NT2/D1 (cell line): Measurements from ENCODE around the gene NCS1.

ENCODE experiments used
- SUZ12 ChIP-seq: IDR thresholded peaks from 2 replicates; pipeline ENCODE4 v1.6.1; 2011; ENCODE audit not compliant: insufficient read length, insufficient read depth; ENCODE audit errors: extremely low read depth
- YY1 ChIP-seq: IDR thresholded peaks from 2 replicates; pipeline ENCODE4 v1.6.1; 2011; ENCODE audit not compliant: insufficient read length, insufficient read depth

DNA sequence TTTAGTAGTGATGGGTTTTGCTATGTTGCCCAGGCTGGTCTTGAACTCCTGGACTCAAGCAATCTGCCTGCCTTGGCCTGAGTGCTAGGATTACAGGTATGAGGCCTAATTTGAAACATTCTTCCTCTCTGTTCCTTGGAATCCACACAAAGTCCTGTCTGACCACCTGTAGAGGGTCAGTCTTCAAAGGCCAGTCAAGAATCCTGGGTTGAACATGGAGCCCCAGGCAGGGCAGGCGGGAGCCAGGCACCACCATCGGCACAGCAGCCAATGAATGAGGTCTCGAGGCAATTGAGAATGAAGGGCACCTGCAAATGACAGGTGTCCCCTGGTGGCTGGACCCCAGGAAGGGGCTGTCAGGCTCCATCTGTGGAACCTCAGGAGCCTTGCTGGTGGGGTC, 17.4 kb upstream of the NCS1 start:
- TF ChIP-seq YY1 (no peak), SUZ12 (no peak)
